ENCODE data around the gene TEX264. TPM values are rescaled to one million over a fixed set of nuclear protein-coding genes. Genes with fewer than 3 reads are reported as not detected.

Gene TEX264
- total and polyA plus RNA-seq, 2 of the 13 experiments (the other 11 are each of a cell fraction or from before 2014, with no cell fraction given): 35.2 to 52.1 TPM

DNA sequence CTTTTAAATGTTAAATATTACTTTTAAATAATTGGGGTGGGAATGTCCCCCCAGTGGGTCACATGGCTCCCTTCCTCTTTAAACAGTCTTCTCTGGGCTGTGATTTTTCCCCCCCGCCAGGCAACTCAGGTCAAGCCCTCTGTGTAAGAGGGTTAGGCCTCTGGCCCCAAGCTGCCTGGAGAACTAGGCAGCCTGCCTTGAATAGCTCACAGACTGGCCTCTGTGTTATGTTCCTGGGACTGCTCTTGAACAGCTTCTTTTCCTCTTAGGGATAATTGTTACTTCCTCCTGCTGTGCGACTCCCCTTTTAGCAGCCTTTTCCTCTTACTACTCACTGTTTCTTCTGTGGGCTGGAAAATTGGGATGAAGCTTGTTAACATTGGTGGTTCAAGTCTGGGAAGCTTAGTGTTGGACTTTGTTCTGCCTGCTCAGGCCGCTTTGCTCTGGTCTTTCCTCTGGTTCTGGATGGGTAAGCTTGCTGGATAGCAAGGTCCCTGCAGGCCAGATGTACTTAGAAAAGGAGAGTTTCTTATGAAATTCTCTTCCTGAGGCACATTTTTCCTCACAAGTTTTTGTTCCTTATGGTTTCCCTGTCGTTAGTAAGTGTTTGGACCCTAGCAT, 2.2 kb downstream of the TEX264 start (continued):
- TF ChIP-seq ZFY (CRISPR knock-in tag; IDR thresholded peaks at IDR 0.05): peak; percentile 35; the same call in 1 of the 2 replicates
- no peak for TF ChIP-seq ZNF570 (CRISPR knock-in tag; IDR thresholded peaks at IDR 0.05; ENCODE audit: borderline replicate concordance)
- peak; percentile 48; the same call in 1 of the 2 replicates for TF ChIP-seq HNF4G (IDR thresholded peaks at IDR 0.05; ENCODE audit: borderline replicate concordance, low read depth, low read length)
- no peak for TF ChIP-seq HNF4G (CRISPR knock-in tag; IDR thresholded peaks at IDR 0.05; ENCODE audit: borderline replicate concordance, low read depth)
- TF ChIP-seq ZNF333 (CRISPR knock-in tag; IDR thresholded peaks at IDR 0.05; ENCODE audit: borderline replicate concordance): no peak
- TF ChIP-seq, protein P1, sequence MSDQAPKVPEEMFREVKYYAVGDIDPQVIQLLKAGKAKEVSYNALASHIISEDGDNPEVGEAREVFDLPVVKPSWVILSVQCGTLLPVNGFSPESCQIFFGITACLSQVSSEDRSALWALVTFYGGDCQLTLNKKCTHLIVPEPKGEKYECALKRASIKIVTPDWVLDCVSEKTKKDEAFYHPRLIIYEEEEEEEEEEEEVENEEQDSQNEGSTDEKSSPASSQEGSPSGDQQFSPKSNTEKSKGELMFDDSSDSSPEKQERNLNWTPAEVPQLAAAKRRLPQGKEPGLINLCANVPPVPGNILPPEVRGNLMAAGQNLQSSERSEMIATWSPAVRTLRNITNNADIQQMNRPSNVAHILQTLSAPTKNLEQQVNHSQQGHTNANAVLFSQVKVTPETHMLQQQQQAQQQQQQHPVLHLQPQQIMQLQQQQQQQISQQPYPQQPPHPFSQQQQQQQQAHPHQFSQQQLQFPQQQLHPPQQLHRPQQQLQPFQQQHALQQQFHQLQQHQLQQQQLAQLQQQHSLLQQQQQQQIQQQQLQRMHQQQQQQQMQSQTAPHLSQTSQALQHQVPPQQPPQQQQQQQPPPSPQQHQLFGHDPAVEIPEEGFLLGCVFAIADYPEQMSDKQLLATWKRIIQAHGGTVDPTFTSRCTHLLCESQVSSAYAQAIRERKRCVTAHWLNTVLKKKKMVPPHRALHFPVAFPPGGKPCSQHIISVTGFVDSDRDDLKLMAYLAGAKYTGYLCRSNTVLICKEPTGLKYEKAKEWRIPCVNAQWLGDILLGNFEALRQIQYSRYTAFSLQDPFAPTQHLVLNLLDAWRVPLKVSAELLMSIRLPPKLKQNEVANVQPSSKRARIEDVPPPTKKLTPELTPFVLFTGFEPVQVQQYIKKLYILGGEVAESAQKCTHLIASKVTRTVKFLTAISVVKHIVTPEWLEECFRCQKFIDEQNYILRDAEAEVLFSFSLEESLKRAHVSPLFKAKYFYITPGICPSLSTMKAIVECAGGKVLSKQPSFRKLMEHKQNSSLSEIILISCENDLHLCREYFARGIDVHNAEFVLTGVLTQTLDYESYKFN (CRISPR knock-in tag; conservative IDR thresholded peaks at IDR 0.05): 0 out of 2 replicates have a peak, but pooled peaks have one; percentile 21
- no peak for TF ChIP-seq CBX5 (CRISPR knock-in tag; IDR thresholded peaks at IDR 0.05; ENCODE audit: borderline replicate concordance)
- TF ChIP-seq MXD4 (CRISPR knock-in tag; IDR thresholded peaks at IDR 0.05): no peak
- no peak for TF ChIP-seq ZNF354B (CRISPR knock-in tag; IDR thresholded peaks at IDR 0.05)
- TF ChIP-seq, protein P2, sequence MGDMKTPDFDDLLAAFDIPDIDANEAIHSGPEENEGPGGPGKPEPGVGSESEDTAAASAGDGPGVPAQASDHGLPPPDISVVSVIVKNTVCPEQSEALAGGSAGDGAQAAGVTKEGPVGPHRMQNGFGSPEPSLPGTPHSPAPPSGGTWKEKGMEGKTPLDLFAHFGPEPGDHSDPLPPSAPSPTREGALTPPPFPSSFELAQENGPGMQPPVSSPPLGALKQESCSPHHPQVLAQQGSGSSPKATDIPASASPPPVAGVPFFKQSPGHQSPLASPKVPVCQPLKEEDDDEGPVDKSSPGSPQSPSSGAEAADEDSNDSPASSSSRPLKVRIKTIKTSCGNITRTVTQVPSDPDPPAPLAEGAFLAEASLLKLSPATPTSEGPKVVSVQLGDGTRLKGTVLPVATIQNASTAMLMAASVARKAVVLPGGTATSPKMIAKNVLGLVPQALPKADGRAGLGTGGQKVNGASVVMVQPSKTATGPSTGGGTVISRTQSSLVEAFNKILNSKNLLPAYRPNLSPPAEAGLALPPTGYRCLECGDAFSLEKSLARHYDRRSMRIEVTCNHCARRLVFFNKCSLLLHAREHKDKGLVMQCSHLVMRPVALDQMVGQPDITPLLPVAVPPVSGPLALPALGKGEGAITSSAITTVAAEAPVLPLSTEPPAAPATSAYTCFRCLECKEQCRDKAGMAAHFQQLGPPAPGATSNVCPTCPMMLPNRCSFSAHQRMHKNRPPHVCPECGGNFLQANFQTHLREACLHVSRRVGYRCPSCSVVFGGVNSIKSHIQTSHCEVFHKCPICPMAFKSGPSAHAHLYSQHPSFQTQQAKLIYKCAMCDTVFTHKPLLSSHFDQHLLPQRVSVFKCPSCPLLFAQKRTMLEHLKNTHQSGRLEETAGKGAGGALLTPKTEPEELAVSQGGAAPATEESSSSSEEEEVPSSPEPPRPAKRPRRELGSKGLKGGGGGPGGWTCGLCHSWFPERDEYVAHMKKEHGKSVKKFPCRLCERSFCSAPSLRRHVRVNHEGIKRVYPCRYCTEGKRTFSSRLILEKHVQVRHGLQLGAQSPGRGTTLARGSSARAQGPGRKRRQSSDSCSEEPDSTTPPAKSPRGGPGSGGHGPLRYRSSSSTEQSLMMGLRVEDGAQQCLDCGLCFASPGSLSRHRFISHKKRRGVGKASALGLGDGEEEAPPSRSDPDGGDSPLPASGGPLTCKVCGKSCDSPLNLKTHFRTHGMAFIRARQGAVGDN (CRISPR knock-in tag; IDR thresholded peaks at IDR 0.05): no peak
